Kidney (tissue), 14 donors: Measurements from ENCODE around the gene TOPAZ1. TPM values are rescaled to one million over a fixed set of nuclear protein-coding genes. Genes with fewer than 3 reads are reported as not detected.
A peak's percentile ranks its signal among the peaks of the same experiment; 100 is the strongest.

Source experiments
- DNase-seq, 5 donors: peaks; one replicate each; pipeline ENCODE4 v3.0.0-alpha.2; 2013 to 2020
- FAIRE-seq: peaks from 2 replicates; lab custom pipeline; 2012; peaks lifted over from hg19 to GRCh38; lab: Jason Lieb, UNC
- H3K27ac ChIP-seq, 2 donors: one replicate each; pipeline ENCODE4 v1.7.0; 2013; ENCODE audit warnings: low read depth in 2 of 2, low read length in 2 of 2, inconsistent platforms in 1 of 2
- H3K27me3 ChIP-seq: one replicate; pipeline ENCODE4 v1.7.1; 2013; ENCODE audit warnings: low read length, inconsistent platforms; ENCODE audit not compliant: control insufficient read depth, insufficient read depth
- H3K36me3 ChIP-seq, 3 donors: one replicate each; pipeline versions ENCODE4 v1.7.0 to v1.7.1; 2013; ENCODE audit warnings: low read length in 3 of 3, control low read depth in 1 of 3, inconsistent platforms in 1 of 3; ENCODE audit not compliant: insufficient read depth in 3 of 3, control insufficient read depth in 2 of 3
- H3K4me1 ChIP-seq, 3 donors: one replicate each; pipeline versions ENCODE4 v1.7.0 to v1.7.1; 2013; ENCODE audit warnings: low read length in 3 of 3, inconsistent platforms in 1 of 3, low read depth in 1 of 3; ENCODE audit not compliant: control insufficient read depth in 2 of 3, insufficient read depth in 2 of 3
- H3K4me3 ChIP-seq, 3 donors: one replicate each; pipeline versions ENCODE4 v1.7.0 to v1.8.1; 2013; ENCODE audit warnings: low read length in 3 of 3, control low read depth in 1 of 3, inconsistent platforms in 1 of 3
- H3K9ac ChIP-seq, 3 donors: one replicate each; pipeline versions ENCODE4 v1.7.0 to v1.7.1; 2013; ENCODE audit warnings: low read length in 3 of 3, control low read depth in 1 of 3, inconsistent platforms in 1 of 3
- H3K9me3 ChIP-seq, 3 donors: one replicate each; pipeline versions ENCODE4 v1.7.0 to v1.7.1; 2013; ENCODE audit warnings: low read length in 3 of 3, control low read depth in 1 of 3, inconsistent platforms in 1 of 3; ENCODE audit not compliant: control insufficient read depth in 2 of 3, insufficient read depth in 1 of 3
- intact Hi-C: fragments of 100-400 bp; cut with DNase I; formaldehyde crosslinking; loops from one replicate; pipeline ENCODE4 v1.11.1; 2022
- polyA plus RNA-seq: library from polyadenylated mRNA; stranded (reverse); fragments of 350-450 nt; fragmentation: Illumina TruSeq; extraction: RNeasy Lipid Tissue Mini Kit (QIAGEN cat#74804); gene quantifications from one replicate; pipeline ENCODE4 v1.2.3, GENCODE V29; 2014; ENCODE audit warnings: low read depth, low replicate concordance; ENCODE audit not compliant: insufficient read depth
- total RNA-seq: library from RNA; stranded (reverse); fragmentation: NEBNext Ultra II Directional; extraction: Animal tissue kit (Norgen Biotek cat#: 25700); gene quantifications from one replicate; pipeline ENCODE4 v1.2.1, GENCODE V29; 2021
- TF ChIP-seq, protein P1 (sequence below): IDR thresholded peaks from 3 replicates; pipeline ENCODE4 v1.5.1; 2012; ENCODE audit warnings: mild to moderate bottlenecking, moderate library complexity, borderline replicate concordance; ENCODE audit not compliant: insufficient read depth; ENCODE audit errors: extremely low read depth
- donor health status: control.
- donor health status: control.
- donor health status: control.
- donor health status: control.
- donor health status: control.
- donor health status: DM: yes; HTN: yes; CAD: no.
- donor health status: Normal renal cell carcinoma (clear cell type).

The TOPAZ1 gene
- total and polyA plus RNA-seq, 2 donors from 2014 or later: not detected

GRCh38 chr3:44242721-44243120 lies 1.0 kb downstream of the TOPAZ1 start:
- Histone ChIP-seq H3K27me3 (no peaks in the 10 kb centered on the region), H3K4me3 (peak overlapping the region in 2 of 3 donors; percentile 18 to 19), H3K27ac (no peak overlapping the region), H3K9ac (no peak overlapping the region), H3K9me3 (no peaks in the 10 kb centered on the region), H3K36me3 (no peaks in the 10 kb centered on the region), H3K4me1 (no peaks in the 10 kb centered on the region)
- TF ChIP-seq, protein P1, sequence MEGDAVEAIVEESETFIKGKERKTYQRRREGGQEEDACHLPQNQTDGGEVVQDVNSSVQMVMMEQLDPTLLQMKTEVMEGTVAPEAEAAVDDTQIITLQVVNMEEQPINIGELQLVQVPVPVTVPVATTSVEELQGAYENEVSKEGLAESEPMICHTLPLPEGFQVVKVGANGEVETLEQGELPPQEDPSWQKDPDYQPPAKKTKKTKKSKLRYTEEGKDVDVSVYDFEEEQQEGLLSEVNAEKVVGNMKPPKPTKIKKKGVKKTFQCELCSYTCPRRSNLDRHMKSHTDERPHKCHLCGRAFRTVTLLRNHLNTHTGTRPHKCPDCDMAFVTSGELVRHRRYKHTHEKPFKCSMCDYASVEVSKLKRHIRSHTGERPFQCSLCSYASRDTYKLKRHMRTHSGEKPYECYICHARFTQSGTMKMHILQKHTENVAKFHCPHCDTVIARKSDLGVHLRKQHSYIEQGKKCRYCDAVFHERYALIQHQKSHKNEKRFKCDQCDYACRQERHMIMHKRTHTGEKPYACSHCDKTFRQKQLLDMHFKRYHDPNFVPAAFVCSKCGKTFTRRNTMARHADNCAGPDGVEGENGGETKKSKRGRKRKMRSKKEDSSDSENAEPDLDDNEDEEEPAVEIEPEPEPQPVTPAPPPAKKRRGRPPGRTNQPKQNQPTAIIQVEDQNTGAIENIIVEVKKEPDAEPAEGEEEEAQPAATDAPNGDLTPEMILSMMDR: no peak
- intact Hi-C loops: no loop called here
- FAIRE-seq (peak; percentile 64), DNase-seq (peak in 1 of 5 donors; percentile 10)

DNA sequence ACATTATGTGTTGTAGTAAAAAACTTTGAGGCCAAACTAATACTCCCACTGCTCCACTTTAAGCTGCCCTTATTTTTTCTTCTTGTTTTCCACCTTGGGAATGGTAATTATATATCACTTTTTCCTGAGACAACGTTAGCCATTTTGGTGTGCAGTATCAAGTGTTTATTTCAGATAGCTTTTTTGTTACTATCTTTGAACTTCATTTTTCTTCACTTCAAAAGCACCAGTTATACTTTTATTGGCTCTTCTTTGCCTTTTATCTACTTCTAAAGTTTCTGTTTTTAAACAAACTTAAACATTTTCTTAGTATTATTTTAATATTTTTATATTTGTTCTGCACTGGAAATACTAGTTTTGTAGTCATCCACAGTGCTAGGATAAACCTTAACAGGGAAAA lies 6.5 kb downstream of the TOPAZ1 start:
- intact Hi-C loops: no loop called here
- DNase-seq (no peak), FAIRE-seq (no peak)
- H3K4me3 ChIP-seq: no peak overlapping the region
- peaks cover 0 to 2% (median 0%) of the 10 kb centered on the region in 3 donors for H3K9me3 ChIP-seq
- H3K4me1 ChIP-seq: no peaks in the 10 kb centered on the region
- no peaks in the 10 kb centered on the region for H3K27me3 ChIP-seq
- H3K27ac ChIP-seq: no peak overlapping the region
- H3K36me3 ChIP-seq: no peaks in the 10 kb centered on the region
- TF ChIP-seq, protein P1: no peak
- no peak overlapping the region for H3K9ac ChIP-seq

DNA sequence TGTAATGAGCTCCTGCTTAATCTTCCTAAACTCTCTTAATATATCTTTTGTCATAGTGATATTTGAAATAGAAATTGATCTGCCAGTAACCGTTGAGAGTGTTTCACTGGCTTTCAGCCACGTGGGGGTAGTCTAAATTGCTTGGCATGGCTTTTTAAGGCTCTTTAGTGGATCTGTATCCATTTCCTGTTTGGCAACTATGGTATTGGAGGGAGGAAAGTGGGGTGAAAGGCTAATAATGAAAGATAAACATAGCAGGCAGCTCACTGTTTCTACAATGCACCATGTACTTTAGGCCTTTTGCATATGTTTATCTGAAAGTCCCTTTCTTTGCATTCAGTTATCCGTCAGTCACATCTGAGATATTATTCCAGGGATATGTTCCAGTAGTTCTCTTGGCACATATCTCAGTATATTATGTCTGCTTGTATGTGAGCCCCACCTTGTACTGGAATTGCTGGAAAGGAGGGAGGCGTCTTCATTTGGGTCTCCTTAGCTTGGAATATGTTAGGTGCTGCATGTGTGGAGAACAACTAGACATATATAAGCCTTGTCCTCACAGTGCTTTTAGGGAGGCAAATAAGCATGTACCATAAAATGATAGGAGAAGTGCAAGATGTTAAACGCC lies 10.8 kb downstream of the TOPAZ1 start:
- no peaks in the 10 kb centered on the region for H3K27me3 ChIP-seq
- no peaks in the 10 kb centered on the region for H3K36me3 ChIP-seq
- H3K9ac ChIP-seq: no peak overlapping the region
- no peak for FAIRE-seq
- DNase-seq: peak in 1 of 5 donors; percentile 6
- intact Hi-C loops: no loop called here
- no peaks in the 10 kb centered on the region for H3K4me1 ChIP-seq
- no peak overlapping the region for H3K4me3 ChIP-seq
- TF ChIP-seq, protein P1: no peak
- H3K27ac ChIP-seq: no peak overlapping the region
- peaks cover 0 to 2% (median 0%) of the 10 kb centered on the region in 3 donors for H3K9me3 ChIP-seq
